ENCODE measurements around the gene TP53BP2.

DNA sequence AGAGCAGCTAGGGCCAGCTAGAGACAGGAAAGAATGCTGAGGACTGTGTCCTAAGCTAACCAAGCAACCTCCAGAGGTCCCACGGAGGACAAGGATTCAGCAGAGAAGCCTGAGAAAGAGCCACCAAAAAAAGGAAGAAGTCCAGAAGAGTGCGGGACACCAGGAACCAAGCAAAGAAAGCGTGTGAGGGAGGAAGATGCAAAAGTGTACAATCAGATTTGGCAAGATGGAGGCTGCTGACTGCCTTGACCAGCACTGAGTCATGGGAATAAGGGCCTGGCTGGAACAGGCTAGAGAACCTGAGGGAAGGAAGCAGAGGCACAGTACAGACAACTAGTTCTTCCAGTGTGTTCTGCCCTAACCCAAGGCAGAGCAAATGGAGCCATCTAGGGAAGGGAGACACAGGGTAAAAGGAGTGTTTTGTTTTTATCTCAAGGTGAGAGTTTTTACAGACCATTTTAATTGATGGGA lies 18.5 kb downstream of the TP53BP2 start:
- TF ChIP-seq CTCF (IDR thresholded peaks at IDR 0.05): no peak
- no peak for TF ChIP-seq POLR2A (IDR thresholded peaks at IDR 0.05)
